ENCODE data around the gene ITGA2B.
"Not testable (repeated sequence)": the region's sequence is repeated elsewhere in the genome, so short reads cannot be mapped to it uniquely, and the experiment has no call there.

The ITGA2B gene

GRCh38 chr17:44390250-44390870, 911 bp upstream of the ITGA2B start:
- DNase-seq (ENCODE audit: low spot score): no peak

GRCh38 chr17:44389723-44390202, 314 bp upstream of the ITGA2B start:
- DNase-seq (ENCODE audit: low spot score): no peak

- DNase-seq (ENCODE audit: low spot score): no peak
Measured at GRCh38 chr17:44387804-44388203, 1.6 kb downstream of the ITGA2B start.

GRCh38 chr17:44386182-44386525, 3.3 kb downstream of the ITGA2B start:
- no peak for DNase-seq (ENCODE audit: low spot score)

GRCh38 chr17:44385287-44386181, 3.9 kb downstream of the ITGA2B start:
- peak; percentile 82 for DNase-seq (ENCODE audit: low spot score)

- peak; percentile 48 for DNase-seq (ENCODE audit: low spot score)
Measured at GRCh38 chr17:44384823-44385286, 4.6 kb downstream of the ITGA2B start.

- DNase-seq (ENCODE audit: low spot score): peak; percentile 26
Measured at GRCh38 chr17:44384281-44384822, 5.1 kb downstream of the ITGA2B start.

GRCh38 chr17:44383861-44384260, 5.6 kb downstream of the ITGA2B start:
- no peak for DNase-seq (ENCODE audit: low spot score)

- DNase-seq (ENCODE audit: low spot score): no peak
Measured at GRCh38 chr17:44383363-44383762, 6.1 kb downstream of the ITGA2B start.

GRCh38 chr17:44382917-44383316, 6.5 kb downstream of the ITGA2B start:
- DNase-seq (ENCODE audit: low spot score): no peak

- DNase-seq (ENCODE audit: low spot score): peak; percentile 20
Measured at GRCh38 chr17:44381810-44382305, 7.6 kb downstream of the ITGA2B start.

GRCh38 chr17:44380767-44381166, 8.7 kb downstream of the ITGA2B start:
- DNase-seq (ENCODE audit: low spot score): no peak

- no peak for DNase-seq (ENCODE audit: low spot score)
Measured at GRCh38 chr17:44379887-44380286, 9.6 kb downstream of the ITGA2B start.

- no peak for DNase-seq (ENCODE audit: low spot score)
Measured at GRCh38 chr17:44378171-44378705, 11.2 kb downstream of the ITGA2B start.

- no peak for DNase-seq (ENCODE audit: low spot score)
Measured at GRCh38 chr17:44376779-44377178, 12.7 kb downstream of the ITGA2B start.

- peak; percentile 80 for DNase-seq (ENCODE audit: low spot score)
Measured at GRCh38 chr17:44376124-44376523, 13.3 kb downstream of the ITGA2B start.

- DNase-seq (ENCODE audit: low spot score): peak; percentile 47
Measured at GRCh38 chr17:44375196-44376017, 14.0 kb downstream of the ITGA2B start.

- no peak for DNase-seq (ENCODE audit: low spot score)
Measured at GRCh38 chr17:44374306-44375195, 14.9 kb downstream of the ITGA2B start.

GRCh38 chr17:44372036-44372435, 17.4 kb downstream of the ITGA2B start:
- no peak for DNase-seq (ENCODE audit: low spot score)

GRCh38 chr17:44369414-44370023, 19.9 kb downstream of the ITGA2B start:
- not testable (repeated sequence) for DNase-seq (ENCODE audit: low spot score)

All from D341Med (cell line).